Hypothalamus (tissue), 51 donors: ENCODE results near the gene SSR3.

Source experiments
- DNase-seq, 51 donors: peaks; one replicate each; lab custom pipeline; 2025; lab: John Stamatoyannopoulos, UW

The SSR3 gene

DNA sequence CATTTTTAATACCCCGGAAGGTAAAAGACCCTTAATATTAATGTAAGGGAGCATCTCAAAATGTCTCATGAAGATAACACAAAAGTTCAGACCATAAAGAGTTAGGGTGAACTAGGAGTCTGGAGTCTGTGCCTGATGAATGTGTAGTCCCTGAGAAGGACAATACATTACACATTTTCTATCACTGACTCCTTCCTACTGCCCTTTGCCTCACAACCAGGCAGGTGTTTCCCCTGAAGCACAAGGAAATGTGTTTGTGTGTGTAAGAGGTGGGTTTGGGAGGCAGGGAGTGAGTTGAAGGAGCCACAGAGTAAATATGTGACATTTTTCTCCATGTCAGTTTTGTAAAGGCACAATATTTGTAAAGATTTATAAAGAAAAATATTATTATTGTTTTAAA lies 59.1 kb downstream of the SSR3 start:
- DNase-seq = no peak

GRCh38 chr3:156493887-156494286 lies 61.0 kb downstream of the SSR3 start:
- no peak for DNase-seq

- no peak for DNase-seq
Observed at GRCh38 chr3:156492801-156493261, 62.1 kb downstream of the SSR3 start.

DNA sequence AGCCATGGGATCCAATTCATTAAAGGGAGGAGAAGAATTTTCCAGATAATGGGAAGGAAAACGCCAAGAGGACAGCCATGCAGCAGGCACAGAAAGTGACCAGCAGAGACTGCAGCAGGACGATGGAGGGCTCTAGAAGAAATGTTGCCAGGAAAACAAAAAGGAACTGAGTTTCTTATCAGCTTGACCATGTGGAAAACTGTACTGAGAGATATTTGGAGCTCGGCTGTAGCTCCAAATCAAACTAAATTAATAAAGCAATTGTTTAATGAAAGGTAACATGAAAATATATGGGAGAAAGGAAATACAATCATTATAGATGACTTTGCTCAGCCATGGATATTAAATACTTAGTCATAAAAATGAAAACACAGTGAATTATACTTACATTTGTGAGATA lies 63.7 kb downstream of the SSR3 start:
- no peak for DNase-seq
